HepG2 (cell line): ENCODE results near the gene PRKAR1B. TPM values are rescaled to one million over a fixed set of nuclear protein-coding genes. Genes with fewer than 3 reads are reported as not detected.

Experiments used
- ZBTB40 ChIP-seq, 2 experiments: fragments of 450-650 bp in 1 of 2; sonication (generic) in 1 of 2; formaldehyde crosslinking in 1 of 2; IDR thresholded peaks; 2 replicates each; pipeline versions ENCODE4 v1.6.1 to v1.8.0; 2016 to 2022; ENCODE audit warnings: antibody characterized with exemption in 1 of 2, mild to moderate bottlenecking in 1 of 2, missing genetic modification reagents in 1 of 2
- polyA plus RNA-seq, 8 experiments: library from polyadenylated mRNA; depleted of rRNA in 3 of 8; stranded (reverse) in 7 of 8; unstranded in 1 of 8; fragments of >200 nt; fragmentation: Illumina TruSeq in 4 of 8; extraction: Trizol in 4 of 8; gene quantifications; 2 replicates each; pipeline versions ENCODE4 v1.2.1 to v1.2.3, GENCODE V29; 2011 to 2016; ENCODE audit warnings: low read depth in 4 of 8, missing spikeins in 1 of 8, mixed read lengths in 1 of 8; ENCODE audit not compliant: insufficient read depth in 1 of 8
- total RNA-seq, 5 experiments: library from RNA; depleted of rRNA; stranded (reverse); fragments of >200 nt; fragmentation: Illumina TruSeq; extraction: Trizol; gene quantifications; 2 replicates each; pipeline ENCODE4 v1.2.3, GENCODE V29; 2016; ENCODE audit warnings: low read depth in 1 of 5

The PRKAR1B gene
- total and polyA plus RNA-seq, 2 of the 13 experiments (the other 11 are each of a cell fraction or from before 2014, with no cell fraction given) = 7.9 to 28.2 TPM

DNA sequence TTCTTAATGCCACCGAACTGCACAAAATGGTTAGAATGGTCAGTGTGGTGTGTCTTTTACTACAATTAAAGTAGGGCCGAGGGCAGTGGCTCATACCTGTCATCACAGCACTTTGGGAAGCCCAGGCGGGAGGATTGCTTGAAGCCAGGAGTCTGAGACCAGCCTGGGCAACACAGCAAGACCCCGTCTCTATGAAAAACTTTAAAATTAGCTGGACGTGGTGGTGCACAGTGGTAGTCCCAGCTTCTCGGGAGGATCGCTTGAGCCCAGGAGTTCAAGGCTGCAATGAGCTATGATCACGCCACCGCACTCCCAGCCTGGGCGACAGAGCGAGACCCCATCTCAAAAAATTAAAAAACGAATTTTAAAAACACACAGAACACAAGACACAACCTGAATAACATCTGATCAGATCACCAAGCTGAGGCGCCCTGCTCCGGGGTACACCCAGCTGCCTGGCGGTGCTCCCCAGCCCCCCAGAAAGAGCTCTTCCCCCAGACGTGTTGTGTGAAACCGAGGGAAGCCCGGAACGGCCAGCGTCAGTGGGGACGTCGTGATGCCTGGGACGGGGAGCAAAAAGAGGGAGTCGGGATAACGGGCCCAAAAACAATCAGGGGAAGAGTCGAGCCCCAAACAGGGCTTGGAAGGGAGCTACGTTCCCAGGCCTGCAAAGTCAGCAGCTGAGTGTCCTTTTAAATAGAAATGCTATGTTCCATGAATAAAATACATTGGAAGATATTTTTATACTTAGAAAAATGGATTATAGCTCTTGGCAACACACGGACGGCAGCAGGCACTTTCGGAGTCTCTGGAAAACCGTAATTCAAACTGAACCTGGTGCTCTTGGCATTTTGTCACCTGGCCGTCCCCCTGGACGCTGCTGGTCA is 126.7 kb downstream of the PRKAR1B start (continued):
- TF ChIP-seq ZBTB40 (IDR thresholded peaks at IDR 0.05) = no peak
- no peak for TF ChIP-seq ZBTB40 (CRISPR knock-in tag; IDR thresholded peaks at IDR 0.05)
